ENCODE measurements around the gene VPS4B. TPM values are rescaled to one million over a fixed set of nuclear protein-coding genes. Genes with fewer than 3 reads are reported as not detected.

The VPS4B gene
- total and polyA plus RNA-seq, 2 donors (not counting 3 experiments of a cell fraction or from before 2014, with no cell fraction given): 10.5 to 54.7 TPM

- Histone ChIP-seq H4K20me1 (replicated peaks; ENCODE audit: control insufficient read depth, extremely low read depth, insufficient read depth, low read length) (no peaks in the 10 kb centered on the region), H3K9me1 (replicated peaks; ENCODE audit: control insufficient read depth, extremely low read depth, insufficient read depth, low read length) (no peaks in the 10 kb centered on the region), H3K79me2 (ENCODE audit: control insufficient read depth, insufficient read depth, low read length) (no peaks in the 10 kb centered on the region), H3K36me3 (ENCODE audit: control insufficient read depth in 2 of 2, extremely low read depth in 1 of 2, insufficient read depth in 2 of 2, low read length in 2 of 2) (peaks cover 15 to 24% of the 10 kb centered on the region in 2 experiments), H3K9me3 (replicated peaks; ENCODE audit: control insufficient read depth, insufficient read depth, low read length) (no peaks in the 10 kb centered on the region), H2AFZ (ENCODE audit: low read depth, low read length) (no peak overlapping the region), H3K4me3 (replicated peaks in 1 of 3; ENCODE audit: insufficient read depth in 1 of 3, low read depth in 1 of 3, low read length in 3 of 3) (no peak overlapping the region), H3K4me2 (ENCODE audit: insufficient read depth, low read length) (no peak overlapping the region), H3K4me1 (ENCODE audit: control insufficient read depth, extremely low read depth, insufficient read depth, low read length) (no peaks in the 10 kb centered on the region), H3K9ac (replicated peaks; ENCODE audit: extremely low read depth, insufficient read depth, low read length) (no peak overlapping the region), H3K27ac (ENCODE audit: insufficient read depth, low read depth, low read length) (no peak overlapping the region), H3K27me3 (ENCODE audit: control insufficient read depth in 2 of 2, insufficient read depth in 2 of 2, low read length in 2 of 2) (no peaks in the 10 kb centered on the region)
- no peak for TF ChIP-seq POLR2A (IDR thresholded peaks at IDR 0.05; ENCODE audit: low read depth, low read length)
- TF ChIP-seq CTCF (IDR thresholded peaks at IDR 0.05; ENCODE audit: extremely low read depth in 1 of 2, insufficient read depth in 1 of 2, low read depth in 1 of 2, low read length in 2 of 2): peak; percentile 45 to 52
- TF ChIP-seq MAX (IDR thresholded peaks at IDR 0.05; ENCODE audit: insufficient read depth, insufficient read length): no peak
- no peak for TF ChIP-seq FOS (IDR thresholded peaks at IDR 0.05; ENCODE audit: borderline replicate concordance, insufficient read depth, low read length)
- no peak for TF ChIP-seq POLR2AphosphoS5 (IDR thresholded peaks at IDR 0.05; ENCODE audit: insufficient read depth, low read depth, low read length)
- TF ChIP-seq EZH2 (IDR thresholded peaks at IDR 0.05; ENCODE audit: borderline replicate concordance, low read depth, low read length, severe bottlenecking): no peak
- no peak for TF ChIP-seq MYC (IDR thresholded peaks at IDR 0.05; ENCODE audit: low read depth, low read length)
- intact Hi-C loops (cut with micrococcal nuclease) (loop anchor here (1.0 to 5.0 kb wide), 2 partner anchors 80 to 97 kb away; partner anchors contain the start of gene VPS4B), dilution Hi-C loops (cut with MboI; ENCODE audit: extremely low pct_ligation_motif_present, low sequenced_read_pairs) (no loop called here)
- DNase-seq (ENCODE audit: low read depth, low spot score) (peak; percentile 35), FAIRE-seq (no peak)
- POLR2A ChIA-PET: no interaction called here
- CTCF ChIA-PET: interaction anchor here (0.7 to 4.7 kb wide), 3 partner anchors 12 to 97 kb away, joined by 3 to 34 read pairs (median 5); no protein-coding TSS in a partner anchor
- no TSS peak for BruUV-seq (replicated peaks)
These were observed 80.1 kb downstream of the VPS4B start for GRCh38 chr18:63342206-63342605.
